Smooth muscle cell of trachea (primary cell): ENCODE data around the gene E2F7. TPM values are rescaled to one million over a fixed set of nuclear protein-coding genes. Genes with fewer than 3 reads are reported as not detected.

Experiments
- total RNA-seq: library from RNA; depleted of rRNA; stranded (reverse); fragments of >200 nt; gene quantifications from 2 replicates; pipeline ENCODE4 v1.2.1, GENCODE V29; 2014

The E2F7 gene
- 3.8 and 6.3 TPM in 2 replicates for total RNA-seq

GRCh38 chr12:77065361-77066204, at the start of gene E2F7:
E2F7 (minus strand) TSS chr12:77065569; CDS start chr12:77064635, 934 bp downstream.

Other genes with a start within 250 kb of the E2F7 start
- gene CSRP2, start 186.6 kb downstream of the E2F7 start, total RNA-seq: 6.0 and 10.8 TPM in 2 replicates